ENCODE data around the gene TTC21B. TPM values are rescaled to one million over a fixed set of nuclear protein-coding genes. Genes with fewer than 3 reads are reported as not detected.
A peak's percentile ranks its signal among the peaks of the same experiment; 100 is the strongest.

The TTC21B gene
- total RNA-seq, 1 donor from 2014 or later: 12.0 TPM

- Histone ChIP-seq H3K4me1 (ENCODE audit: insufficient read depth, low read length) (no peaks in the 10 kb centered on the region), H3K36me3 (ENCODE audit: insufficient read depth, low read length) (peaks cover 12% of the 10 kb centered on the region), H3K27me3 (ENCODE audit: insufficient read depth, low read length) (no peaks in the 10 kb centered on the region), H4K20me1 (ENCODE audit: insufficient read depth, low read length) (no peaks in the 10 kb centered on the region), H3K4me2 (ENCODE audit: low read length) (no peak overlapping the region), H3K4me3 (ENCODE audit: insufficient read depth, low read depth, low read length) (no peak overlapping the region), H3K9me3 (ENCODE audit: insufficient read depth, low read depth, low read length) (no peaks in the 10 kb centered on the region), H3K27ac (ENCODE audit: low read depth, low read length) (no peak overlapping the region), H2AFZ (ENCODE audit: low read depth, low read length) (no peak overlapping the region), H3K79me2 (ENCODE audit: insufficient read depth, low read length) (no peaks in the 10 kb centered on the region), H3K9ac (ENCODE audit: low read length) (no peak overlapping the region)
- DNase-seq (ENCODE audit: low read depth): no peak
- Mint-ChIP-seq H3K36me3 (ENCODE audit: low read depth, unreplicated experiment) (peaks cover 5% of the 10 kb centered on the region), H3K9me3 (ENCODE audit: unreplicated experiment) (no peaks in the 10 kb centered on the region), H3K4me3 (ENCODE audit: unreplicated experiment) (no peak overlapping the region), H3K27me3 (ENCODE audit: low read depth, unreplicated experiment) (no peaks in the 10 kb centered on the region), H3K27ac (ENCODE audit: unreplicated experiment) (no peak overlapping the region), H3K4me1 (ENCODE audit: low read depth, unreplicated experiment) (no peaks in the 10 kb centered on the region)
- FAIRE-seq: peak; percentile 23
- no peak for TF ChIP-seq EZH2 (IDR thresholded peaks at IDR 0.05; ENCODE audit: insufficient read depth, low read length)
- no peak for TF ChIP-seq CTCF (IDR thresholded peaks at IDR 0.05; ENCODE audit: insufficient read depth, low read depth, low read length)
Observed at GRCh38 chr2:165897726-165898125, 55.9 kb downstream of the TTC21B start.

GRCh38 chr2:165897074-165897473 is 56.5 kb downstream of the TTC21B start:
- DNase-seq (ENCODE audit: low read depth): no peak
- Mint-ChIP-seq H3K4me3 (ENCODE audit: unreplicated experiment) (no peak overlapping the region), H3K36me3 (ENCODE audit: low read depth, unreplicated experiment) (peaks cover 5% of the 10 kb centered on the region), H3K9me3 (ENCODE audit: unreplicated experiment) (no peaks in the 10 kb centered on the region), H3K27me3 (ENCODE audit: low read depth, unreplicated experiment) (no peaks in the 10 kb centered on the region), H3K27ac (ENCODE audit: unreplicated experiment) (no peak overlapping the region), H3K4me1 (ENCODE audit: low read depth, unreplicated experiment) (no peaks in the 10 kb centered on the region)
- no peaks in the 10 kb centered on the region for H4K20me1 ChIP-seq (ENCODE audit: insufficient read depth, low read length)
- no peak overlapping the region for H3K9ac ChIP-seq (ENCODE audit: low read length)
- no peak overlapping the region for H2AFZ ChIP-seq (ENCODE audit: low read depth, low read length)
- no peak overlapping the region for H3K4me2 ChIP-seq (ENCODE audit: low read length)
- H3K27me3 ChIP-seq (ENCODE audit: insufficient read depth, low read length): no peaks in the 10 kb centered on the region
- TF ChIP-seq CTCF (IDR thresholded peaks at IDR 0.05; ENCODE audit: insufficient read depth, low read depth, low read length): no peak
- no peak for TF ChIP-seq EZH2 (IDR thresholded peaks at IDR 0.05; ENCODE audit: insufficient read depth, low read length)
- H3K4me3 ChIP-seq (ENCODE audit: insufficient read depth, low read depth, low read length): no peak overlapping the region
- H3K4me1 ChIP-seq (ENCODE audit: insufficient read depth, low read length): no peaks in the 10 kb centered on the region
- no peaks in the 10 kb centered on the region for H3K79me2 ChIP-seq (ENCODE audit: insufficient read depth, low read length)
- FAIRE-seq: no peak
- no peak overlapping the region for H3K27ac ChIP-seq (ENCODE audit: low read depth, low read length)
- peaks cover 14% of the 10 kb centered on the region for H3K36me3 ChIP-seq (ENCODE audit: insufficient read depth, low read length)
- H3K9me3 ChIP-seq (ENCODE audit: insufficient read depth, low read depth, low read length): no peaks in the 10 kb centered on the region

DNA sequence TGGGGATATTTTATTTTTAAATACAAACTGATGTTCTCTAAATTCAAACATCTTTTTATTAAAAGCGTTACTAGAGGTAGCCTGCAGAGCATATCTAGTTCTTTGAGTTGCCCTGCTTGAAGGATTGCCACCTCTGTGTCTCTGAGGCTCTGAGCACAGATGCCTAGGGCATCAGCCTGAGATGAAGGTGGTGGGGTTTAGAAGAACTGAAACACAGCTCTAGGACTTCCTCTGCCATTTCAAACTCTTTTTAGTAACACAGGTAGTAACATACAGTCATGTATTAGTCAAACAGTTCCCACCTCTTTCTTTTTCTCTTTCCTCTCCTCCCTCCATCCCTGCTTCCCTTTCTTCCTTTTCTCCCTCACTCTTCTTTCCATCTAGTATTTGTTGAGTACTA is 57.6 kb downstream of the TTC21B start:
- FAIRE-seq: no peak
- no peak overlapping the region for H3K27ac Mint-ChIP-seq (ENCODE audit: unreplicated experiment)
- no peaks in the 10 kb centered on the region for H3K9me3 ChIP-seq (ENCODE audit: insufficient read depth, low read depth, low read length)

More for the DNA sequence above, 57.6 kb downstream of the TTC21B start:
- Histone ChIP-seq H2AFZ (ENCODE audit: low read depth, low read length) (no peak overlapping the region), H3K4me3 (ENCODE audit: insufficient read depth, low read depth, low read length) (no peak overlapping the region), H3K9ac (ENCODE audit: low read length) (no peak overlapping the region), H3K4me2 (ENCODE audit: low read length) (no peak overlapping the region), H3K4me1 (ENCODE audit: insufficient read depth, low read length) (no peaks in the 10 kb centered on the region), H3K79me2 (ENCODE audit: insufficient read depth, low read length) (no peaks in the 10 kb centered on the region), H3K27me3 (ENCODE audit: insufficient read depth, low read length) (no peaks in the 10 kb centered on the region), H4K20me1 (ENCODE audit: insufficient read depth, low read length) (no peaks in the 10 kb centered on the region), H3K27ac (ENCODE audit: low read depth, low read length) (no peak overlapping the region), H3K36me3 (ENCODE audit: insufficient read depth, low read length) (peaks cover 14% of the 10 kb centered on the region)
- TF ChIP-seq EZH2 (IDR thresholded peaks at IDR 0.05; ENCODE audit: insufficient read depth, low read length) (no peak), CTCF (IDR thresholded peaks at IDR 0.05; ENCODE audit: insufficient read depth, low read depth, low read length) (no peak)
- Mint-ChIP-seq H3K9me3 (ENCODE audit: unreplicated experiment) (no peaks in the 10 kb centered on the region), H3K4me3 (ENCODE audit: unreplicated experiment) (no peak overlapping the region), H3K36me3 (ENCODE audit: low read depth, unreplicated experiment) (peaks cover 5% of the 10 kb centered on the region), H3K27me3 (ENCODE audit: low read depth, unreplicated experiment) (no peaks in the 10 kb centered on the region), H3K4me1 (ENCODE audit: low read depth, unreplicated experiment) (no peaks in the 10 kb centered on the region)
- no peak for DNase-seq (ENCODE audit: low read depth)

All from astrocyte (in vitro differentiated cells and primary cell).